HEK293 (cell line): Measurements from ENCODE around the gene ALPK3.

Source experiments
- CTCF ChIA-PET: fragments of 350-600 bp; formaldehyde crosslinking; extraction: SDS; loops from one replicate; lab custom pipeline; 2021; ENCODE audit warnings: antibody characterized with exemption; lab: Yijun Ruan, JAX
- POLR2A ChIA-PET: fragments of 300-600 bp; formaldehyde crosslinking; extraction: SDS; loops from one replicate; lab custom pipeline; 2020; ENCODE audit warnings: antibody characterized with exemption, inconsistent platforms; lab: Yijun Ruan, JAX
- H3K27ac ChIP-seq: fragments of 200-500 bp; sonication (Bioruptor generic); 2 replicates; pipeline ENCODE4 v1.5.1; 2014; ENCODE audit warnings: low read depth, low read length, control low read depth, inconsistent platforms; ENCODE audit errors: extremely low read depth
- H3K36me3 ChIP-seq, 2 experiments: fragments of 200-500 bp in 1 of 2; sonication (Bioruptor generic) in 1 of 2; 1 replicate in 1 of 2; 2 replicates in 1 of 2; pipeline ENCODE4 v1.5.1; 2014 to 2017; ENCODE audit warnings: inconsistent platforms in 2 of 2, low read length in 2 of 2; ENCODE audit not compliant: control insufficient read depth in 2 of 2, insufficient read depth in 1 of 2
- H3K4me1 ChIP-seq: fragments of 200-500 bp; sonication (Bioruptor generic); 2 replicates; pipeline ENCODE4 v1.5.1; 2014; ENCODE audit warnings: mild to moderate bottlenecking, low read length, inconsistent platforms; ENCODE audit not compliant: control insufficient read depth, insufficient read depth
- H3K4me3 ChIP-seq: 2 replicates; pipeline ENCODE4 v1.5.1; 2011; ENCODE audit warnings: low read depth, mild to moderate bottlenecking, control low read depth, low read length, moderate library complexity
- H3K9me3 ChIP-seq: fragments of 200-500 bp; sonication (Bioruptor generic); 2 replicates; pipeline ENCODE4 v1.5.1; 2014; ENCODE audit warnings: low read depth, low read length, inconsistent platforms; ENCODE audit not compliant: control insufficient read depth, insufficient read depth
- KLF16 ChIP-seq: fragments of 450-650 bp; formaldehyde crosslinking; IDR thresholded peaks from 2 replicates; pipeline ENCODE4 v1.5.1; 2017; ENCODE audit warnings: missing biosample characterization, missing genetic modification characterization
- SALL2 ChIP-seq: fragments of 450-650 bp; formaldehyde crosslinking; IDR thresholded peaks from 2 replicates; pipeline ENCODE4 v1.5.0; 2017; ENCODE audit warnings: missing biosample characterization, mild to moderate bottlenecking, missing genetic modification characterization, borderline replicate concordance
- ZBTB17 ChIP-seq: fragments of 450-650 bp; formaldehyde crosslinking; IDR thresholded peaks from 2 replicates; pipeline ENCODE4 v1.5.1; 2016; ENCODE audit warnings: missing biosample characterization, missing genetic modification characterization
- ZIC2 ChIP-seq: fragments of 450-650 bp; formaldehyde crosslinking; IDR thresholded peaks from 2 replicates; pipeline ENCODE4 v1.5.1; 2016; ENCODE audit warnings: missing biosample characterization, missing genetic modification characterization
- ZNF138 ChIP-seq: fragments of 450-650 bp; formaldehyde crosslinking; IDR thresholded peaks from 2 replicates; pipeline ENCODE4 v1.5.1; 2016; ENCODE audit warnings: missing biosample characterization, missing genetic modification characterization, borderline replicate concordance
- ZNF148 ChIP-seq: fragments of 450-650 bp; formaldehyde crosslinking; IDR thresholded peaks from 2 replicates; pipeline ENCODE4 v1.5.0; 2017; ENCODE audit warnings: missing biosample characterization, missing genetic modification characterization, borderline replicate concordance
- ZNF155 ChIP-seq: fragments of 450-650 bp; formaldehyde crosslinking; IDR thresholded peaks from 2 replicates; pipeline ENCODE4 v1.5.1; 2016; ENCODE audit warnings: missing biosample characterization, missing genetic modification characterization
- ZNF239 ChIP-seq: fragments of 450-650 bp; formaldehyde crosslinking; IDR thresholded peaks from 2 replicates; pipeline ENCODE4 v1.5.1; 2016; ENCODE audit warnings: missing biosample characterization, missing genetic modification characterization
- ZNF48 ChIP-seq: fragments of 450-650 bp; formaldehyde crosslinking; IDR thresholded peaks from 2 replicates; pipeline ENCODE4 v1.5.1; 2016; ENCODE audit warnings: missing biosample characterization, missing genetic modification characterization
- ZNF501 ChIP-seq: fragments of 450-650 bp; formaldehyde crosslinking; IDR thresholded peaks from 2 replicates; pipeline ENCODE4 v1.5.1; 2016; ENCODE audit warnings: missing biosample characterization, missing genetic modification characterization
- ZNF571 ChIP-seq: fragments of 450-650 bp; formaldehyde crosslinking; IDR thresholded peaks from 2 replicates; pipeline ENCODE4 v1.5.0; 2017; ENCODE audit warnings: missing biosample characterization, missing genetic modification characterization
- ZNF610 ChIP-seq: fragments of 450-650 bp; formaldehyde crosslinking; IDR thresholded peaks from 2 replicates; pipeline ENCODE4 v1.5.1; 2016; ENCODE audit warnings: missing biosample characterization, missing genetic modification characterization, borderline replicate concordance
- TF ChIP-seq, protein P1 (sequence below): fragments of 450-650 bp; formaldehyde crosslinking; IDR thresholded peaks from 2 replicates; pipeline ENCODE4 v1.5.1; 2016; ENCODE audit warnings: missing biosample characterization, missing genetic modification characterization, low read depth
- TF ChIP-seq, protein P2 (sequence below): fragments of 450-650 bp; formaldehyde crosslinking; IDR thresholded peaks from 2 replicates; pipeline ENCODE4 v1.5.1; 2016; ENCODE audit warnings: missing biosample characterization, missing genetic modification characterization
- TF ChIP-seq, protein P3 (sequence below): fragments of 450-650 bp; formaldehyde crosslinking; IDR thresholded peaks from 2 replicates; pipeline ENCODE4 v1.5.1; 2016; ENCODE audit warnings: missing biosample characterization, missing genetic modification characterization
- TF ChIP-seq, protein P4 (sequence below): fragments of 450-650 bp; formaldehyde crosslinking; IDR thresholded peaks from 2 replicates; pipeline ENCODE4 v1.5.1; 2016; ENCODE audit warnings: missing biosample characterization, missing genetic modification characterization, borderline replicate concordance
- TF ChIP-seq, protein P5 (sequence below): fragments of 450-650 bp; formaldehyde crosslinking; IDR thresholded peaks from 2 replicates; pipeline ENCODE4 v1.5.1; 2016; ENCODE audit warnings: missing biosample characterization, missing genetic modification characterization

Gene ALPK3

GRCh38 chr15:84797801-84798200, 19.4 kb upstream of the ALPK3 start:
- H3K27ac ChIP-seq: no peak overlapping the region
- H3K4me3 ChIP-seq: no peak overlapping the region
- ChIA-PET POLR2A (no interaction called here), CTCF (no interaction called here)
- H3K4me1 ChIP-seq: no peaks in the 10 kb centered on the region
- peaks cover 41 to 80% of the 10 kb centered on the region in 2 experiments for H3K36me3 ChIP-seq
- H3K9me3 ChIP-seq: no peaks in the 10 kb centered on the region
- TF ChIP-seq, protein P1, sequence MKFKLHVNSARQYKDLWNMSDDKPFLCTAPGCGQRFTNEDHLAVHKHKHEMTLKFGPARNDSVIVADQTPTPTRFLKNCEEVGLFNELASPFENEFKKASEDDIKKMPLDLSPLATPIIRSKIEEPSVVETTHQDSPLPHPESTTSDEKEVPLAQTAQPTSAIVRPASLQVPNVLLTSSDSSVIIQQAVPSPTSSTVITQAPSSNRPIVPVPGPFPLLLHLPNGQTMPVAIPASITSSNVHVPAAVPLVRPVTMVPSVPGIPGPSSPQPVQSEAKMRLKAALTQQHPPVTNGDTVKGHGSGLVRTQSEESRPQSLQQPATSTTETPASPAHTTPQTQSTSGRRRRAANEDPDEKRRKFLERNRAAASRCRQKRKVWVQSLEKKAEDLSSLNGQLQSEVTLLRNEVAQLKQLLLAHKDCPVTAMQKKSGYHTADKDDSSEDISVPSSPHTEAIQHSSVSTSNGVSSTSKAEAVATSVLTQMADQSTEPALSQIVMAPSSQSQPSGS: no peak
- TF ChIP-seq ZNF571 (tag by site-specific recombination) (no peak), ZIC2 (tag by site-specific recombination) (no peak), ZBTB17 (tag by site-specific recombination) (no peak), ZNF501 (tag by site-specific recombination) (no peak), ZNF155 (tag by site-specific recombination) (no peak), SALL2 (no peak), ZNF138 (tag by site-specific recombination) (no peak), ZNF610 (tag by site-specific recombination) (no peak), ZNF239 (no peak), ZNF48 (no peak), KLF16 (no peak), ZNF148 (tag by site-specific recombination) (no peak)
- TF ChIP-seq, protein P2, sequence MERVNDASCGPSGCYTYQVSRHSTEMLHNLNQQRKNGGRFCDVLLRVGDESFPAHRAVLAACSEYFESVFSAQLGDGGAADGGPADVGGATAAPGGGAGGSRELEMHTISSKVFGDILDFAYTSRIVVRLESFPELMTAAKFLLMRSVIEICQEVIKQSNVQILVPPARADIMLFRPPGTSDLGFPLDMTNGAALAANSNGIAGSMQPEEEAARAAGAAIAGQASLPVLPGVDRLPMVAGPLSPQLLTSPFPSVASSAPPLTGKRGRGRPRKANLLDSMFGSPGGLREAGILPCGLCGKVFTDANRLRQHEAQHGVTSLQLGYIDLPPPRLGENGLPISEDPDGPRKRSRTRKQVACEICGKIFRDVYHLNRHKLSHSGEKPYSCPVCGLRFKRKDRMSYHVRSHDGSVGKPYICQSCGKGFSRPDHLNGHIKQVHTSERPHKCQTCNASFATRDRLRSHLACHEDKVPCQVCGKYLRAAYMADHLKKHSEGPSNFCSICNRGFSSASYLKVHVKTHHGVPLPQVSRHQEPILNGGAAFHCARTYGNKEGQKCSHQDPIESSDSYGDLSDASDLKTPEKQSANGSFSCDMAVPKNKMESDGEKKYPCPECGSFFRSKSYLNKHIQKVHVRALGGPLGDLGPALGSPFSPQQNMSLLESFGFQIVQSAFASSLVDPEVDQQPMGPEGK (tag by site-specific recombination): no peak
- TF ChIP-seq, protein P3, sequence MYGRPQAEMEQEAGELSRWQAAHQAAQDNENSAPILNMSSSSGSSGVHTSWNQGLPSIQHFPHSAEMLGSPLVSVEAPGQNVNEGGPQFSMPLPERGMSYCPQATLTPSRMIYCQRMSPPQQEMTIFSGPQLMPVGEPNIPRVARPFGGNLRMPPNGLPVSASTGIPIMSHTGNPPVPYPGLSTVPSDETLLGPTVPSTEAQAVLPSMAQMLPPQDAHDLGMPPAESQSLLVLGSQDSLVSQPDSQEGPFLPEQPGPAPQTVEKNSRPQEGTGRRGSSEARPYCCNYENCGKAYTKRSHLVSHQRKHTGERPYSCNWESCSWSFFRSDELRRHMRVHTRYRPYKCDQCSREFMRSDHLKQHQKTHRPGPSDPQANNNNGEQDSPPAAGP (tag by site-specific recombination): no peak
- TF ChIP-seq, protein P4, sequence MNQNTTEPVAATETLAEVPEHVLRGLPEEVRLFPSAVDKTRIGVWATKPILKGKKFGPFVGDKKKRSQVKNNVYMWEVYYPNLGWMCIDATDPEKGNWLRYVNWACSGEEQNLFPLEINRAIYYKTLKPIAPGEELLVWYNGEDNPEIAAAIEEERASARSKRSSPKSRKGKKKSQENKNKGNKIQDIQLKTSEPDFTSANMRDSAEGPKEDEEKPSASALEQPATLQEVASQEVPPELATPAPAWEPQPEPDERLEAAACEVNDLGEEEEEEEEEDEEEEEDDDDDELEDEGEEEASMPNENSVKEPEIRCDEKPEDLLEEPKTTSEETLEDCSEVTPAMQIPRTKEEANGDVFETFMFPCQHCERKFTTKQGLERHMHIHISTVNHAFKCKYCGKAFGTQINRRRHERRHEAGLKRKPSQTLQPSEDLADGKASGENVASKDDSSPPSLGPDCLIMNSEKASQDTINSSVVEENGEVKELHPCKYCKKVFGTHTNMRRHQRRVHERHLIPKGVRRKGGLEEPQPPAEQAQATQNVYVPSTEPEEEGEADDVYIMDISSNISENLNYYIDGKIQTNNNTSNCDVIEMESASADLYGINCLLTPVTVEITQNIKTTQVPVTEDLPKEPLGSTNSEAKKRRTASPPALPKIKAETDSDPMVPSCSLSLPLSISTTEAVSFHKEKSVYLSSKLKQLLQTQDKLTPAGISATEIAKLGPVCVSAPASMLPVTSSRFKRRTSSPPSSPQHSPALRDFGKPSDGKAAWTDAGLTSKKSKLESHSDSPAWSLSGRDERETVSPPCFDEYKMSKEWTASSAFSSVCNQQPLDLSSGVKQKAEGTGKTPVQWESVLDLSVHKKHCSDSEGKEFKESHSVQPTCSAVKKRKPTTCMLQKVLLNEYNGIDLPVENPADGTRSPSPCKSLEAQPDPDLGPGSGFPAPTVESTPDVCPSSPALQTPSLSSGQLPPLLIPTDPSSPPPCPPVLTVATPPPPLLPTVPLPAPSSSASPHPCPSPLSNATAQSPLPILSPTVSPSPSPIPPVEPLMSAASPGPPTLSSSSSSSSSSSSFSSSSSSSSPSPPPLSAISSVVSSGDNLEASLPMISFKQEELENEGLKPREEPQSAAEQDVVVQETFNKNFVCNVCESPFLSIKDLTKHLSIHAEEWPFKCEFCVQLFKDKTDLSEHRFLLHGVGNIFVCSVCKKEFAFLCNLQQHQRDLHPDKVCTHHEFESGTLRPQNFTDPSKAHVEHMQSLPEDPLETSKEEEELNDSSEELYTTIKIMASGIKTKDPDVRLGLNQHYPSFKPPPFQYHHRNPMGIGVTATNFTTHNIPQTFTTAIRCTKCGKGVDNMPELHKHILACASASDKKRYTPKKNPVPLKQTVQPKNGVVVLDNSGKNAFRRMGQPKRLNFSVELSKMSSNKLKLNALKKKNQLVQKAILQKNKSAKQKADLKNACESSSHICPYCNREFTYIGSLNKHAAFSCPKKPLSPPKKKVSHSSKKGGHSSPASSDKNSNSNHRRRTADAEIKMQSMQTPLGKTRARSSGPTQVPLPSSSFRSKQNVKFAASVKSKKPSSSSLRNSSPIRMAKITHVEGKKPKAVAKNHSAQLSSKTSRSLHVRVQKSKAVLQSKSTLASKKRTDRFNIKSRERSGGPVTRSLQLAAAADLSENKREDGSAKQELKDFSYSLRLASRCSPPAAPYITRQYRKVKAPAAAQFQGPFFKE (tag by site-specific recombination): no peak
- TF ChIP-seq, protein P5, sequence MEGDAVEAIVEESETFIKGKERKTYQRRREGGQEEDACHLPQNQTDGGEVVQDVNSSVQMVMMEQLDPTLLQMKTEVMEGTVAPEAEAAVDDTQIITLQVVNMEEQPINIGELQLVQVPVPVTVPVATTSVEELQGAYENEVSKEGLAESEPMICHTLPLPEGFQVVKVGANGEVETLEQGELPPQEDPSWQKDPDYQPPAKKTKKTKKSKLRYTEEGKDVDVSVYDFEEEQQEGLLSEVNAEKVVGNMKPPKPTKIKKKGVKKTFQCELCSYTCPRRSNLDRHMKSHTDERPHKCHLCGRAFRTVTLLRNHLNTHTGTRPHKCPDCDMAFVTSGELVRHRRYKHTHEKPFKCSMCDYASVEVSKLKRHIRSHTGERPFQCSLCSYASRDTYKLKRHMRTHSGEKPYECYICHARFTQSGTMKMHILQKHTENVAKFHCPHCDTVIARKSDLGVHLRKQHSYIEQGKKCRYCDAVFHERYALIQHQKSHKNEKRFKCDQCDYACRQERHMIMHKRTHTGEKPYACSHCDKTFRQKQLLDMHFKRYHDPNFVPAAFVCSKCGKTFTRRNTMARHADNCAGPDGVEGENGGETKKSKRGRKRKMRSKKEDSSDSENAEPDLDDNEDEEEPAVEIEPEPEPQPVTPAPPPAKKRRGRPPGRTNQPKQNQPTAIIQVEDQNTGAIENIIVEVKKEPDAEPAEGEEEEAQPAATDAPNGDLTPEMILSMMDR: no peak
